Stimulated activated CD4-positive, alpha-beta T cell treated with anti-CD3 and anti-CD28 coated beads, Interleukin-2, amount 100 ng/mL, for 24 hours (primary cell): Measurements from ENCODE around the gene ASB13.
A peak's percentile ranks its signal among the peaks of the same experiment; 100 is the strongest.

ENCODE experiments used
- DNase-seq, 2 donors: peaks; one replicate each; pipeline ENCODE4 v3.0.0-alpha.2; 2020

Gene ASB13

GRCh38 chr10:5645944-5646617 is 20.3 kb downstream of the ASB13 start:
- no peak for DNase-seq

GRCh38 chr10:5645375-5645774 is 21.0 kb downstream of the ASB13 start:
- DNase-seq: no peak

GRCh38 chr10:5644930-5645329 is 21.5 kb downstream of the ASB13 start:
- DNase-seq: no peak

- DNase-seq: no peak
These were observed 22.9 kb downstream of the ASB13 start for GRCh38 chr10:5643346-5644067.

- no peak for DNase-seq
These were observed 24.9 kb downstream of the ASB13 start for GRCh38 chr10:5641501-5641900.

- no peak for DNase-seq
These were observed 25.9 kb downstream of the ASB13 start for GRCh38 chr10:5640501-5640900.

- no peak for DNase-seq
These were observed 26.4 kb downstream of the ASB13 start for GRCh38 chr10:5640036-5640435.

- DNase-seq: no peak
These were observed 27.3 kb downstream of the ASB13 start for GRCh38 chr10:5639066-5639465.

GRCh38 chr10:5638494-5638893 is 27.9 kb downstream of the ASB13 start:
- DNase-seq: no peak

GRCh38 chr10:5634918-5635317 is 31.5 kb downstream of the ASB13 start:
- DNase-seq: no peak

- DNase-seq: no peak
These were observed 33.1 kb downstream of the ASB13 start for GRCh38 chr10:5633166-5633749.

GRCh38 chr10:5632446-5632845 is 33.9 kb downstream of the ASB13 start:
- no peak for DNase-seq

- no peak for DNase-seq
These were observed 34.5 kb downstream of the ASB13 start for GRCh38 chr10:5631936-5632335.

- DNase-seq: no peak
These were observed 36.3 kb downstream of the ASB13 start for GRCh38 chr10:5630112-5630436.

- DNase-seq: peak; percentile 86 to 92
These were observed 36.9 kb downstream of the ASB13 start for GRCh38 chr10:5629303-5630111.

- peak in 1 of 2 donors; percentile 39 for DNase-seq
These were observed 37.7 kb downstream of the ASB13 start for GRCh38 chr10:5628451-5629302.

GRCh38 chr10:5627486-5628044 is 38.8 kb downstream of the ASB13 start:
- DNase-seq: no peak

- no peak for DNase-seq
These were observed 40.2 kb downstream of the ASB13 start for GRCh38 chr10:5625992-5626777.

- DNase-seq: no peak
These were observed 41.7 kb downstream of the ASB13 start for GRCh38 chr10:5624701-5625100.

- DNase-seq: peak; percentile 84 to 92
These were observed 43.2 kb downstream of the ASB13 start for GRCh38 chr10:5623081-5623748.
